OCI-LY7 (cell line): Measurements from ENCODE around the gene LAMP5. TPM values are rescaled to one million over a fixed set of nuclear protein-coding genes. Genes with fewer than 3 reads are reported as not detected.

Source experiments
- BruUV-seq: library from RNA; stranded (reverse); fragments of 400-500 nt; replicated peaks from 2 replicates; lab custom pipeline; 2021; lab: Mats Ljungman, UMichigan
- CTCF ChIA-PET: fragments of 300-600 bp; sonication (Branson Sonifier 250); formaldehyde crosslinking; loops from one replicate; lab custom pipeline; 2022; ENCODE audit warnings: antibody characterized with exemption; ENCODE audit not compliant: unreplicated experiment; lab: Charles Lee
- POLR2A ChIA-PET: fragments of 300-600 bp; sonication (Branson Sonifier 250); formaldehyde crosslinking; loops from one replicate; lab custom pipeline; 2022; ENCODE audit warnings: antibody characterized with exemption; lab: Charles Lee
- DNase-seq: peaks from one replicate; pipeline ENCODE4 v3.0.0-alpha.2; 2015; ENCODE audit warnings: low spot score
- H2AFZ ChIP-seq: fragments of 200-600 bp; sonication (generic), shearing (Covaris generic); 2 replicates; pipeline ENCODE4 v1.6.1; 2014; ENCODE audit warnings: mild to moderate bottlenecking, antibody characterized with exemption, low read length, moderate library complexity
- H3K27ac ChIP-seq: fragments of 200-600 bp; sonication (generic); 2 replicates; pipeline ENCODE4 v1.5.1; 2014; ENCODE audit warnings: mixed run types, low read depth, mild to moderate bottlenecking, moderate library complexity, low read length, inconsistent platforms; ENCODE audit not compliant: poor library complexity, severe bottlenecking
- H3K36me3 ChIP-seq: fragments of 200-600 bp; sonication (generic); 2 replicates; pipeline ENCODE4 v1.6.1; 2014; ENCODE audit warnings: mild to moderate bottlenecking, antibody characterized with exemption, low read length, moderate library complexity, mixed read lengths; ENCODE audit not compliant: insufficient read depth
- H3K4me1 ChIP-seq: fragments of 200-600 bp; sonication (generic); 2 replicates; pipeline ENCODE4 v1.5.1; 2014; ENCODE audit warnings: mild to moderate bottlenecking, low read length; ENCODE audit not compliant: insufficient read depth, poor library complexity, severe bottlenecking
- H3K4me2 ChIP-seq: fragments of 200-600 bp; sonication (generic); 2 replicates; pipeline ENCODE4 v1.6.1; 2014; ENCODE audit warnings: mild to moderate bottlenecking, low read length
- H3K4me3 ChIP-seq: fragments of 200-600 bp; sonication (generic); 2 replicates; pipeline ENCODE4 v1.5.1; 2014; ENCODE audit warnings: mild to moderate bottlenecking, low read depth, low read length; ENCODE audit not compliant: poor library complexity, severe bottlenecking
- H3K79me2 ChIP-seq: fragments of 200-600 bp; sonication (generic); 2 replicates; pipeline ENCODE4 v1.6.1; 2016; ENCODE audit warnings: low read depth, mild to moderate bottlenecking, low read length, moderate library complexity, mixed read lengths; ENCODE audit not compliant: insufficient read depth
- H3K9me2 ChIP-seq: fragments of 200-600 bp; sonication (generic); 2 replicates; pipeline ENCODE4 v1.6.1; 2016; ENCODE audit warnings: mild to moderate bottlenecking, low read length, mixed read lengths; ENCODE audit not compliant: insufficient read depth
- H3K9me3 ChIP-seq: fragments of 200-600 bp; sonication (generic); 2 replicates; pipeline ENCODE4 v1.6.1; 2014; ENCODE audit warnings: mild to moderate bottlenecking, mixed run types, low read length, mixed read lengths
- H4K20me1 ChIP-seq: fragments of 200-600 bp; sonication (generic); 2 replicates; pipeline ENCODE4 v1.6.1; 2014; ENCODE audit warnings: mild to moderate bottlenecking, antibody characterized with exemption, low read length, moderate library complexity, mixed read lengths; ENCODE audit not compliant: insufficient read depth
- CTCF ChIP-seq: fragments of 200-600 bp; sonication (generic); conservative IDR thresholded peaks from 2 replicates; pipeline ENCODE4 v1.5.1; 2014; ENCODE audit warnings: mild to moderate bottlenecking, antibody characterized with exemption, low read length, moderate library complexity, mixed read lengths
- EZH2phosphoT487 ChIP-seq: fragments of 200-600 bp; sonication (generic); IDR thresholded peaks from 2 replicates; pipeline ENCODE4 v1.6.1; 2018; ENCODE audit warnings: low read depth, borderline replicate concordance, mild to moderate bottlenecking, mixed run types, antibody characterized with exemption, low read length, moderate library complexity, mixed read lengths
- intact Hi-C: fragments of 100-400 bp; cut with micrococcal nuclease; formaldehyde crosslinking; loops from one replicate; pipeline ENCODE4 v1.10.0; 2022; ENCODE audit not compliant: unreplicated experiment
- total RNA-seq, 2 experiments: library from RNA; depleted of rRNA in 1 of 2; stranded (reverse); fragments of >200 nt in 1 of 2; shearing (Covaris generic) in 1 of 2; gene quantifications; 2 replicates each; pipeline ENCODE4 v1.2.3, GENCODE V29; 2014 to 2022

The LAMP5 gene
- total RNA-seq, 2 experiments from 2014 or later, result not detected

GRCh38 chr20:9506964-9507369 lies 7.4 kb upstream of the LAMP5 start:
- CTCF ChIA-PET, result no interaction called here
- H3K27ac ChIP-seq, result no peak overlapping the region
- no peaks in the 10 kb centered on the region for H4K20me1 ChIP-seq
- no peak overlapping the region for H3K4me2 ChIP-seq
- H3K9me2 ChIP-seq, result no peaks in the 10 kb centered on the region
- DNase-seq, result no peak
- intact Hi-C loops, result no loop called here
- H2AFZ ChIP-seq, result no peak overlapping the region
- no TSS peak for BruUV-seq
- no peak overlapping the region for H3K4me3 ChIP-seq
- POLR2A ChIA-PET, result no interaction called here
- H3K79me2 ChIP-seq, result no peaks in the 10 kb centered on the region
- peaks cover 5% of the 10 kb centered on the region for H3K4me1 ChIP-seq
- TF ChIP-seq CTCF (no peak), EZH2phosphoT487 (no peak)
- no peaks in the 10 kb centered on the region for H3K36me3 ChIP-seq
- H3K9me3 ChIP-seq, result no peaks in the 10 kb centered on the region

GRCh38 chr20:9507544-9508239 lies 6.7 kb upstream of the LAMP5 start:
- Histone ChIP-seq H3K4me1 (peaks cover 5% of the 10 kb centered on the region), H3K27ac (no peak overlapping the region), H3K4me2 (no peak overlapping the region), H2AFZ (no peak overlapping the region), H3K9me3 (no peaks in the 10 kb centered on the region), H3K79me2 (no peaks in the 10 kb centered on the region), H3K4me3 (no peak overlapping the region), H3K9me2 (no peaks in the 10 kb centered on the region), H3K36me3 (no peaks in the 10 kb centered on the region), H4K20me1 (no peaks in the 10 kb centered on the region)
- TF ChIP-seq CTCF (no peak), EZH2phosphoT487 (no peak)
- ChIA-PET POLR2A (no interaction called here), CTCF (no interaction called here)
- intact Hi-C loops, result no loop called here
- DNase-seq, result no peak
- no TSS peak for BruUV-seq

GRCh38 chr20:9508240-9508661 lies 6.1 kb upstream of the LAMP5 start:
- intact Hi-C loops, result no loop called here
- Histone ChIP-seq H3K4me1 (peaks cover 5% of the 10 kb centered on the region), H2AFZ (no peak overlapping the region), H3K9me3 (no peaks in the 10 kb centered on the region), H3K4me3 (no peak overlapping the region), H3K27ac (no peak overlapping the region), H3K4me2 (no peak overlapping the region), H3K9me2 (no peaks in the 10 kb centered on the region), H3K79me2 (no peaks in the 10 kb centered on the region), H4K20me1 (no peaks in the 10 kb centered on the region), H3K36me3 (no peaks in the 10 kb centered on the region)
- ChIA-PET POLR2A (no interaction called here), CTCF (no interaction called here)
- TF ChIP-seq EZH2phosphoT487, result no peak
- TF ChIP-seq CTCF, result no peak
- no TSS peak for BruUV-seq
- DNase-seq, result no peak
